ENCODE results near the gene XKR7. TPM values are rescaled to one million over a fixed set of nuclear protein-coding genes. Genes with fewer than 3 reads are reported as not detected.
"Not testable (repeated sequence)": the region's sequence is repeated elsewhere in the genome, so short reads cannot be mapped to it uniquely, and the experiment has no call there.

XKR7 gene
- total RNA-seq, 4 donors from 2014 or later = 0.10 TPM; not detected in 3

DNA sequence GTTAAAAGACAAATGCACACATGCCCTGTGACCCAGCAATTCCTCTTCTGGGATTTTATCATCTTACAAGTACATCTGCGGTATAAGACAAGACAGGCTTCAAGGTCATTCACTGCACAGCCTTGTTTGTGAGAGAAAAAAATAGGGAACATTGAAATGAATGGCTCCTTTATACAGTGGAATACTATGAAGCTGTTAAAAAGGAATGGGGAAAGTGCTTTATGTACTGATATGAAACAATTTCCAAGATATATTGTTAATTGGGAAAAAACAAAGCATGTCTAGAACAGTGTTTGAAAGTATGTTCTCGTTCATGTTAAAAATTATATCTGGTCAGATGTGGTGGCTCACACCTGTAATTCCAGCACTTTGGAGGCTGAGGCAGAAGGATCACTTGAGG, 41.5 kb upstream of the XKR7 start:
- Histone ChIP-seq H3K36me3 (no peaks in the 10 kb centered on the region), H3K27me3 (no peaks in the 10 kb centered on the region), H3K27ac (no peak overlapping the region), H3K9me3 (no peaks in the 10 kb centered on the region), H3K4me3 (replicated peaks in 1 of 3) (no peak overlapping the region), H3K4me1 (no peaks in the 10 kb centered on the region)
- TF ChIP-seq POLR2A (IDR thresholded peaks at IDR 0.05) = no peak
- TF ChIP-seq, protein P1, sequence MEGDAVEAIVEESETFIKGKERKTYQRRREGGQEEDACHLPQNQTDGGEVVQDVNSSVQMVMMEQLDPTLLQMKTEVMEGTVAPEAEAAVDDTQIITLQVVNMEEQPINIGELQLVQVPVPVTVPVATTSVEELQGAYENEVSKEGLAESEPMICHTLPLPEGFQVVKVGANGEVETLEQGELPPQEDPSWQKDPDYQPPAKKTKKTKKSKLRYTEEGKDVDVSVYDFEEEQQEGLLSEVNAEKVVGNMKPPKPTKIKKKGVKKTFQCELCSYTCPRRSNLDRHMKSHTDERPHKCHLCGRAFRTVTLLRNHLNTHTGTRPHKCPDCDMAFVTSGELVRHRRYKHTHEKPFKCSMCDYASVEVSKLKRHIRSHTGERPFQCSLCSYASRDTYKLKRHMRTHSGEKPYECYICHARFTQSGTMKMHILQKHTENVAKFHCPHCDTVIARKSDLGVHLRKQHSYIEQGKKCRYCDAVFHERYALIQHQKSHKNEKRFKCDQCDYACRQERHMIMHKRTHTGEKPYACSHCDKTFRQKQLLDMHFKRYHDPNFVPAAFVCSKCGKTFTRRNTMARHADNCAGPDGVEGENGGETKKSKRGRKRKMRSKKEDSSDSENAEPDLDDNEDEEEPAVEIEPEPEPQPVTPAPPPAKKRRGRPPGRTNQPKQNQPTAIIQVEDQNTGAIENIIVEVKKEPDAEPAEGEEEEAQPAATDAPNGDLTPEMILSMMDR (IDR thresholded peaks at IDR 0.05) = no peak
- 94 to 95% methylated on average over 2 of the region's 2 CpGs for WGBS, 2 donors
- intact Hi-C loops (cut with DNase I) = no loop called here
- no peak for DNase-seq

DNA sequence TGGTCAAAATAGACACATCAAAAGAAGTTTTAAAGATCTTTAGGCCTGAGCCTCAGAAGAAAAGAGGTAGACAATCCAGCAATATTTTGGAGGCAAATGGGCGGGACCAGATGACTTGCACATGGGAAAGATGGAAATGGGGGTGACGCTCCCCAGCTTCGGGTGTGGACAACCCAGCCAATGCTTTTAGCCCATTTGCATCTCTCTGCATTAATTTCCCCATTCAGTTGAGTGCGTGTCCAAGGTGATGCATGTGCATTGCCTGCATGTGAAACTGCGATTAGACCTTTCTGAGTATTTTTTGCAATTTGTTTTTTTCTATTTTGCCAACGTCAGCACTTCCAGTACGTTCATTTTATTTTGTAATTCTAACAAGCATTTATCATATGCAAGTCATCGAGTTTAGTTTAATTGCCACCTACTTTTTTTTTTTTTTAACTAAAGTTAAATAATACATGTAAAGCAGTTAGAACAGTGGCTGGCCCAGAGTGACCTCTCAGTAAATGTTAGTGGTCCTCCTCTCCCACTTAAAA, 40.3 kb upstream of the XKR7 start:
- DNase-seq = no peak
- no peaks in the 10 kb centered on the region for H3K27me3 ChIP-seq
- TF ChIP-seq, protein P1 (IDR thresholded peaks at IDR 0.05) = no peak
- no peak for TF ChIP-seq POLR2A (IDR thresholded peaks at IDR 0.05)
- H3K9me3 ChIP-seq = no peaks in the 10 kb centered on the region
- no peaks in the 10 kb centered on the region for H3K4me1 ChIP-seq
- intact Hi-C loops (cut with DNase I) = no loop called here
- WGBS, 2 donors = 71 to 74% methylated on average over 8 of the region's 8 CpGs
- H3K4me3 ChIP-seq (replicated peaks in 1 of 3) = no peak overlapping the region
- no peaks in the 10 kb centered on the region for H3K36me3 ChIP-seq
- H3K27ac ChIP-seq = no peak overlapping the region

DNA sequence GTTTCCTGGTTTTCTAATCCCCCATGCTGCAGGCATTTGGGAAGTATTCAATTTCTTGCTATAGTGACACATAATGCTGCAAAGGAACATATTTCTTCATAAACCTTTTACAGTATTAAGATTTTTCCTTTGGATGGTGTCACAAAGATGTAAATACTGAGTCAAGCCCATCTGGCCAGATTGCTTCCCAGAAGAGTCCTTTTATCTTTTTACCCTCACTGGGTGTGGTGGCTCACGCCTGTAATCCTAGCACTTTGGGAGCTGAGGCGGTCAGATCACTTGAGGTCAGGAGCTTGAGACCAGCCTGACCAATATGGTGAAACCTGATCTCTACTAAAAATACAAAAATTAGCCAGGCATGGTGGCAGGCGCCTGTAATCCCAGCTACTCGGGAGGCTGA, 38.3 kb upstream of the XKR7 start:
- H3K36me3 ChIP-seq; H3K27me3 ChIP-seq; intact Hi-C loops (cut with DNase I); H3K27ac ChIP-seq; H3K4me3 ChIP-seq (replicated peaks in 1 of 3); DNase-seq; H3K9me3 ChIP-seq; H3K4me1 ChIP-seq: not testable (repeated sequence)
- WGBS, 2 donors = 55 to 66% methylated on average over 4 of the region's 4 CpGs

DNA sequence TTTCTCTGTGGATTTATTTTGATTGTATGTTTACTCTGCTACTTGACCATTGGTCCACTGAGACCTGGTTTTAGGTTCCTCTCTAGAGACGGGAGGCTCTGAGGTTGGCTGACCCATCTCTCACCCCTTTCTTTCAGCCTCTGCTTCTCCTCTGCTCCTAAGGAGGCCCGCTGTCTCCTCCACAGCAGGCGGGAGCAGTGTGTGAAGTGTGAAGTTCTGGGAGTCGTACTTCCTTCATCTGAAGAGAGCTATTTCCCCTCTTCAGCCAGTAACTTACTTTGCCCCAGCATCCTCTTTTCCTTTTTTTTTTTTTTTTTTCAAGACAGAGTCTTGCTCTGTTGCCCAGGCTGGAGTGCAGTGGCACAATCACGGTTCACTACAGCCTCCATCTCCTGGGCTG, 37.2 kb upstream of the XKR7 start:
- Histone ChIP-seq H3K4me3 (replicated peaks in 1 of 3) (no peak overlapping the region), H3K27ac (no peak overlapping the region), H3K36me3 (no peaks in the 10 kb centered on the region), H3K27me3 (no peaks in the 10 kb centered on the region), H3K4me1 (no peaks in the 10 kb centered on the region), H3K9me3 (no peaks in the 10 kb centered on the region)
- intact Hi-C loops (cut with DNase I) = no loop called here
- WGBS, 2 donors = 29 to 40% methylated on average over 5 of the region's 5 CpGs
- TF ChIP-seq, protein P1 (IDR thresholded peaks at IDR 0.05) = no peak
- TF ChIP-seq POLR2A (IDR thresholded peaks at IDR 0.05) = no peak
- no peak for DNase-seq

DNA sequence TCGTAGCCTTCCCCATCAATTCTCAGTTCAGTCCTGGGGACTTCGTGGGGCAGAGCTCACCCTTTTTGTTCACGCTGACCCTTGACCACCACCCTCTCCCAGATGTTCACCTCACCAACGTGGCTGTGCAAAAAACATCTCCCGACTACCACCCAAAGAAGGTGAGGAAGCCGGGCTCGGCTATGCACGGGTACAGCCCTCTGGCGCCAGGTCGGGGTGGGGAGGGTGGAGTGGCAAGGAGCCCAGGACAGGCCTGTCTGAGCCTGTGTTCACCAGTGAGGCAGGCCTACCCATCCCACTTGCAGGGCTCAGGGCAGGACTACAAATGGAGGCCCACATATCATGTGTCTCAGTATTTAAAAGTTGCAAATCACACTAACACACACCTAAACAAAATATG, 34.3 kb upstream of the XKR7 start:
- TF ChIP-seq, protein P1 (IDR thresholded peaks at IDR 0.05) = no peak
- TF ChIP-seq POLR2A (IDR thresholded peaks at IDR 0.05) = no peak
- no peak overlapping the region for H3K4me3 ChIP-seq (replicated peaks in 1 of 3)
- H3K9me3 ChIP-seq = no peaks in the 10 kb centered on the region
- 84 to 88% methylated on average over 10 of the region's 10 CpGs for WGBS, 2 donors
- DNase-seq = no peak
- H3K27ac ChIP-seq = no peak overlapping the region
- no peaks in the 10 kb centered on the region for H3K4me1 ChIP-seq
- no peaks in the 10 kb centered on the region for H3K27me3 ChIP-seq
- intact Hi-C loops (cut with DNase I) = no loop called here
- no peaks in the 10 kb centered on the region for H3K36me3 ChIP-seq

DNA sequence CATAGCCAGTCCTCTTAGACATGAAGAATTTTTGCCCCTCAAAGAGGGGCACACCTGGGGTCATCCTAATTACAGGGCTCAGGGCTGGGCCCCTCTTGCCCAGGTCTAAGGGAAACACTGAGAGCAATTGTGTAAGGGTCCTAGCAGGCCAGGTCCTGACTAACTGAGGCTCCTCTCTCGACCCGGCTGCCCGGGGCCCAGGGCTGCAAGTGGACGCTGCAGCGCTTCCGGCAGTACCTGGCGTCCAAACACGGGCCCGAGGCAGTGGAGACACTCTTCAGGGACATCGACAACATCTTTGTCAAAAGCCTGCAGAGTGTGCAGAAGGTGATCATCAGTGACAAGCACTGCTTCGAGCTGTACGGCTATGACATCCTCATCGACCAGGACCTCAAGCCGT, 33.5 kb upstream of the XKR7 start:
- Histone ChIP-seq H3K4me1 (no peaks in the 10 kb centered on the region), H3K27ac (no peak overlapping the region), H3K9me3 (no peaks in the 10 kb centered on the region), H3K36me3 (no peaks in the 10 kb centered on the region), H3K27me3 (no peaks in the 10 kb centered on the region), H3K4me3 (replicated peaks in 1 of 3) (no peak overlapping the region)
- 87 to 91% methylated on average over 4 to 13 of the region's 14 CpGs for WGBS, 2 donors
- intact Hi-C loops (cut with DNase I) = no loop called here
- no peak for TF ChIP-seq POLR2A (IDR thresholded peaks at IDR 0.05)
- TF ChIP-seq, protein P1 (IDR thresholded peaks at IDR 0.05) = no peak
- DNase-seq = no peak
